Stimulated activated CD8-positive, alpha-beta memory T cell treated with anti-CD3 and anti-CD28 coated beads, Interleukin-4, amount 100 ng/mL, for 4 hours (primary cell): ENCODE measurements around the gene SYNJ1.
"Not testable (repeated sequence)": the region's sequence is repeated elsewhere in the genome, so short reads cannot be mapped to it uniquely, and the experiment has no call there.

Experiments used
- DNase-seq, 2 donors: peaks; one replicate each; pipeline ENCODE4 v3.0.0-alpha.2; 2020; ENCODE audit warnings: low read depth in 2 of 2, low spot score in 1 of 2

SYNJ1 gene

DNA sequence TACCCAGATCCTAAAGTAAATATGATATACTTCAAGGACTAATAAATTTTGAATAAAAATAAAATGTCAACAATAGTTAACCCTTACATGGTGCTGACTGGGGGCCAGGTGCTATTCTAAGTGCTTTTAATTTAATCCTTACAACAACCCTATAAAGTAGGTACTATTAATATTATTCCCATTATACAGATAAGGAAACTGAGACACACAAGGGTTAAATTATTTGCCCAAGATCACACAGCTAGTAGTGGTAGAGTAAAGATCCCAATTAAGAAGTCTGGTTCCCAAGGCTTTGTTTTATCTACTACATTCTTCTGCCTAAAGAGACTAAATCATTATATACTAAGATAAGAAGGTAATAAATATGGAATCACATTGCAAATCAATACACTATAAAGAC is 34.2 kb downstream of the SYNJ1 start:
- no peak for DNase-seq

DNA sequence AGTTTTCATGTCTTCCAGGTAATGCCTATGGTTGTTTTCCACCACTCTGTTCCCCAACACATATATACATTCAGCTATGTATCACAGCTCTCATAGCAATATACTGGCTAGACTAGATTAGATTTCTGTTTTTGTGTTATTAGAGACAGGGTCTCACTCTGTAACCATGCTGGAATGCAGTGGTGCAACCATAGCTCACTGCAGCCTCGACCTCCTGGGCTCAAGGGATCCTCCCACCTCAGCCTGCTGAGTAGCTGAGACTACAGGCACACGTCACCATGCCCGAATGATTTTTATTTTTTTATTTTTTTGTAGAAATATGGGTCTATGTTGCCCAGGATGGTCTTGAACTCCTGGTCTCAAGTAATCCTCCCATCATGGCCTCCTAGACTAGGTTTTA is 37.7 kb downstream of the SYNJ1 start:
- no peak for DNase-seq

GRCh38 chr21:32687643-32688345 is 40.0 kb downstream of the SYNJ1 start:
- DNase-seq = no peak

DNA sequence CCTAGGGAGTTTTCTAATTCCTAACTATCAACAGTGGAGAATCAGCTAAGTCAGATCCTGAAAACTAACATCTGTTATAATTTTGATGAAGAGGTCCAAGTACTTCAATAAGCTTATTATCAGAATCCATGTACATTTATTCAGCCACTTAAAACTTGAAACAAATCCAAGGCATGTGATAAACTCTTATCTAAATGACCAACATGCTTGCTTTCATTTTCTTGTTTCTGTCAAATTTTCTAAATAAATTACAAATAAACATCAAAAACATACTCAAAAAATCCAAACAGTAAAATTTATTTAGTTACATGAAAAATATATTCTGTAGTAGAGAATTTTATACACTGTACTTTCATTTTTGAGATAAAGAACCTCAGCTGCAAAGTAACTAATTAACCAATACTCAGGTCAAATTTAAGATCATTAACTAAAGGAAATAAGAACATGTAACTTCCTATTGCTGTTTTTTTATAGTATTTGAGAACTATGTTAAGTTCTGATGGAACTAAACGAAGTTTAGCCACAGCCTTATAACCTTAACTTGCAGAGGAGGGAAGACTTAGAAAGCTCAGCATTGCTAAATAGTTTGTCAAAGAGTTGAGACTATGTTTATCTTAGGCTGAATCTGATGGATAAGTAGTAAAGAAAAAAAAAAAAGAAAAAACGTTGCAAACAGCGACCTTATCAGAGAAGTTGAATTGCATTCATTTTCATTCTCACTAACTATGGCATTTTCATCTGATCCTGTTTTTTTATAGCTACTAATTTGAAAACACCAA is 44.9 kb downstream of the SYNJ1 start:
- DNase-seq = no peak

DNA sequence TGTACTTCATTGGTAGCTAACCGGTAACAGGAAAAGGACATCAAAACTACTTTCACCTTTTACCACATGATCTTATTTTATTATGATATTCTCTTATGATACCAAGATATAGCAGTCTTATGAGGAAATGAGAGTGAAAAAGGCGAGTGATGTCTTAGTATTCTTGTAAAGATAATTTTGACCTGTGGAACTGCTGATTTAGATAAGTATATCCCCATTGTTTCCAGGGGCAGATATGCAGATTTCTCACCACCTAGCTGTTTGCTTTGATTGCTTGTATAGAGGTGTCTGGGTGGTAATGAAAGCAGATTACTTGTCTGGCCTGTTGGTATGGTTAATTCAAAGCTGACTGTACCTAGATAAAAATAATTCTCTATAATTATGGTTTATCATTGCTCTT is 53.1 kb downstream of the SYNJ1 start:
- no peak for DNase-seq

DNA sequence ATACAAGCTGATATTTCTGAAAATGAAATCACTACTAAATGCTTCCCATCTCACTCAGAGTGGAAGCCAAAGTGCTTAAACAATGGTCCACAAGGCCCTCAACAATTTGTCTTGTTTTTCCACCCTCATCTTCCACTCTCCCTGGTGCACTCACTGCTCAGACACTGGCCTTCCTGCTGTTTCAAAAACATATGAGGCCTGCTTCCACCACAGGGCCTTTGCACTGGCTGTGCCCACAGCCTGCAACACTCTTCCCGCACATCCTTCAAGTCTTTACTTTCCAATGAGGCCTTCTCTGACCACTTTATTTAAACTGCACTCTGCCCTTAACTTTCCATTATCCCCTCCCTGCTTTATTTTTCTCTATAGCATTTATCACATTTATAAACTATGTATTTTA is 53.8 kb downstream of the SYNJ1 start:
- no peak for DNase-seq

- no peak for DNase-seq
Measured at GRCh38 chr21:32666258-32666657, 61.6 kb downstream of the SYNJ1 start.

DNA sequence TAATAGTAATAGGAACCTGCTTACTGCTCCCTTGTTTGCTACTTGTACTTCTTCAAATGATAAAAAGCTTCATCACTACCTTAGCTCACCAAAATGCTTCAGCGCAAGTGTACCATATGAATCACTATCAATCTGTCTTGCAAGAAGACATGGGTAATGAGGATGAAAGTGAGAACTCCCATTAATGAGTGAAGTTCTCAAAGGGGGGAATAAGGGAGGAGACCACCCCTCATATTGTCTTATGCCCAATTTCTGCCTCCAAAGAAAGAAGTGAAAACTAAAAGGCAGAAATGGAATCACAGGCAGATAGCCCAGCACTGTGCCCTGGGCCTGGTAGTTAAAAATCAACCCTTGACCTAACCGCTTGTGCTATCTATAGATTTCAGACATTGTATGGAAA is 63.7 kb downstream of the SYNJ1 start:
- not testable (repeated sequence) for DNase-seq

DNA sequence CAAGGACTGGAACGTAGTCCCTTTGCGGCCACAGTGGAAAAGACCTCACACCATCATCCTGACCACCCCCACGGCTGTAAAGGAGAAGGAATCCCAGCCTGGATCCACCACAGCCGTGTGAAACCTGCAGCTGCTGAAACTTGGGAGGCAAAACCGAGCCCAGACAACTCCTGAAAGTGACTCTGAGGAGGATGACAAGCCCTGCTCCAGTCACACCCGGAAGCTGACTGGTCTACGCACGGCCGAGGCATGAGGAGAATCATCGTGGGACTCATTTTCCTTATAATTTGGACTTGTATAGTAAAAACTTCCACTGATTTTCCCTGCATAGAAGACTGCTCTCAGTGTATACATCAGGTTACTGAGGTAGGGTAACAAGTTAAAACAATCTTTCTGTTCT is 65.8 kb downstream of the SYNJ1 start:
- DNase-seq = not testable (repeated sequence)

DNA sequence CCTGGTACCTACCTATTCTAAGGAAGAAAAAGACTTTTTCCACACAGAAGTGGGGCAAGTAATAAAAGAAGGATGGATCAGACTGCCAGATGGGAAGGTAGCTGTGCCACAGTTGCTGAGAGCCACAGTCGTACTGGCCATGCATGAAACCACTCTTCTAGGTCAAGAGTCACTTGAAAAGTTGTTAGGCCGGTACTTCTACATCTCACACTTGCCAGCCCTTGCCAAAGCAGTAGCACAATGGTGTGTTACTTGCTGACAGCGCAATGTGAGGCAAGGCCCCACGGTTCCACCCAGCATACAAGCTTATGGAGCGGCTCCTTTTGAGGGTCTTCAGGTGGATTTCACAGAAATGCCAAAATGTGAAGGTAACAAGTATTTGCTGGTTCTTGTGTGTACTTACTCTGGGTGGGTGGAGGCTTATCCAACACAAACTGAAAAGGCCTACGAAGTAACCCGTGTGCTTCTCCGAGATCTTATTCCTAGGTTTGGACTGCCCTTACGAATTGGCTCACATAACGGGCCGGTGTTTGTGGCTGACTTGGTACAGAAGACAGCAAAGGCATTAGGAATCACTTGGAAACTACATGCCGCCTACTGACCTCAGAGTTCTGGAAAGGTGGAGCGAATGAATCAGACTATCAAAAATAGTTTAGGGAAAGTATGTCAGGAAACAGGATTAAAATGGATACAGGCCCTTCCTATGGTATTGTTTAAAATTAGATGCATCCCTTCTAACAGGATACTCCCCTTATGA is 66.6 kb downstream of the SYNJ1 start:
- not testable (repeated sequence) for DNase-seq

DNA sequence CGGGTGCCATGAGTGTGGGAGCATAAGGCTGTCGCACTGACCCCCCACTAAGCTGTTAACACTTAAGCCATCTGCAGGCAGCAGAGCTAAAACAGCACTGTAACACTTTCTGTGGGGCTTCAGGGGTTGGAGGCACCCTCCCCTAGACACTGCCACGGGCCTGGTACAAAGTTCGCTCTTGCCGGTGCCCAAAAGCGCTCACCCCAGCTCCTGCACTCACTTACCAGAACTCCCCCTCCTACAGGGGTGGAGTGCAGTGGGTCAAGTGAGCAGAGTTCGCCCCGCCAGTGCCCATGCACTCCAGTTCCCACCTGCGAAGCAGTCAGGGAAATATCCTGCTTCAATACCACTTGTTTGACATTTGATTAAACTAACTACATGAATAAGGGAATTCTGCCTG is 69.3 kb downstream of the SYNJ1 start:
- no peak for DNase-seq

- DNase-seq = no peak
Measured at GRCh38 chr21:32653326-32653901, 74.4 kb downstream of the SYNJ1 start.

- DNase-seq = no peak
Measured at GRCh38 chr21:32648165-32648564, 79.6 kb downstream of the SYNJ1 start.

GRCh38 chr21:32645261-32646182 is 82.3 kb downstream of the SYNJ1 start:
- no peak for DNase-seq

GRCh38 chr21:32641710-32642698 is 85.8 kb downstream of the SYNJ1 start:
- no peak for DNase-seq

DNA sequence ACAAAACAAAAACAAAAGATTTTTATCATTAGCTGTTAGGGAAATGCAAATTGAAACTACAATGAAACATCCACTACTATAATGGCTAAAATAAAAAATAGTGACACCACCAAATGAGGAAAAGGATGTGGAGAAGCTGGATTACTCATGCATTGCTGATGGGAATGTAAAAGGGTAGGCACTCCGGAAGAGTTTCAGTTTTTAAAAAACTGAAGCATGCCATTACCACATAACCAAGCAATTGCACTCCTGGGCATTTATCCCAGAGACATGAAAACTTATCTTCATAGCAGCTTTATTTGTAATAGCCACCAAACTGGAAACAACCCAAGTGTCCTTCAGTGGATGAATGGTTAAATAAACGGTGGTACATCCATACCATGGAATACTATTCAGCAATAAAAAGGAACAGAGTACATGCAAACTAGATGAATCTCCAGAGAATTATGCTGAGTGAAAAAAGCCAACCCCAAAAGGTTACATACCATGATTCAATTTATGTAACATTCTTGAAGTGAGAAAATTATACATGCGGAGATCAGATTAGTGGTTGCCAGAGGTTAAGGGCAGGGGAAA is 101.1 kb downstream of the SYNJ1 start:
- DNase-seq = no peak

DNA sequence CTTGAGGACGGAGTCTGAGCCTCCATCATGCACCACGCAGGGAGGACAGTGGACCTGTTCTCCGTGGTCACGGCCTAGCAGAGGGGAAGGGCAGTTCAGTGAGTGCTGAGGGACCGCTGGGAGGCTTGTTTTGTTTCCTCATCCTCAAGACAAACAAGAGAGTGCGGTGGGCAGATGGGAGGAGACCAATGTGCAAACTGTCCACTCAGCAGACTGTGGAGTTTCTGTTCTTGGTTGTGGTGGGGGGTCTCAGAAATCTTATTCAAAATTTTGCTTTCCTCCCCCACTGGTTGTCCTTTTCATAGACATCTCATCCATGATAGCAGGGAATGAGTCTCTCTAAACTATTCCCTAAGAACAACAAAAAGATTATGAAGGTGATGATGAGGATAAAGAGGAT is 109.6 kb downstream of the SYNJ1 start:
- not testable (repeated sequence) for DNase-seq

DNA sequence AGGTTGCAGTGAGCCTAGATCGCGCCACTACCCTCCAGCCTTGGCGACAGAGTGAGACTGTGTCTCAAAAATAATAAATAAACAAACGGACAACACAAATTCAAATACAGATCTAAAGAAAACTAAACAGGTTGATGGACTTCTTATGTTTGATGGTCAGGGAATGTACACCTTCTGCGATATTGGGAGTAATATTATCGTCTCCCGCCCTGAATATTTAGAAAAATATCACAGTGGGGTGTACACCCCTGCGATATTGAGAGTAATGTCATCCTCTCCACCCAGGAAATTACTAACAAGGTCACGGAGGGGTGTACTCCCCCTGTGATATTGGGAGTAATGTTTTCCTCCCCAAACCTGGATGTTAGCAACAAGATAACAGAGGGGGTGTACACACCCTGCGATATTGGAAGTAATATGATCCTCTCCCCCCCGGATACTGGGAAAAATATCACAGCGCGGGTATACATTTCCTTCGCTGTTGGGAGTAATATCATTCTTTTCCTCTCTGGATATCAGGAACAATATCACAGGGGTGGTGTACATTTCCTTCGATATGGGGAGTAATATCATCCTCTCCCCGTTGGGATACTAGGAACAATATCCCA is 114.3 kb downstream of the SYNJ1 start:
- DNase-seq = no peak

DNA sequence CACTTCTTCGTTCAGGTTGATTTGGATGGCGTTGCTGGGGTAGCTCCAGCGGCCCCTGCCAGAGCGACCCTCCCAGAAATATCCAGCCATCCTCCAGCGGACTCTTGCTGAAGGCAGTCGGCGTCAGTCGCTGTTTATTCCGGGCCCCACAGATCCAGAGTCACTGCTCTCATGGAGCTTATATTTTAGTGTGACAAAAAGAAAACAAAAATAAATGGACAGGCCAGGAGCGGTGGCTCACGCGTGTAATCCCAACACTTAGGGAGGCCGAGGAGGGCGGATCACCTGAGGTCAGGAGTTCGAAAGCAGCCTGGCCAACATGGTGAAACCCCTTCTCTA is 114.8 kb downstream of the SYNJ1 start:
- no peak for DNase-seq
